HG02588 (cell line): Measurements from ENCODE around the gene CRYAA.

Experiments used
- ATAC-seq: cut with Tn5 transposase; IDR thresholded peaks from one replicate; pipeline ENCODE4 v1.9.1; 2021; ENCODE audit warnings: mild to moderate bottlenecking, moderate library complexity; ENCODE audit not compliant: unreplicated experiment

The CRYAA gene

DNA sequence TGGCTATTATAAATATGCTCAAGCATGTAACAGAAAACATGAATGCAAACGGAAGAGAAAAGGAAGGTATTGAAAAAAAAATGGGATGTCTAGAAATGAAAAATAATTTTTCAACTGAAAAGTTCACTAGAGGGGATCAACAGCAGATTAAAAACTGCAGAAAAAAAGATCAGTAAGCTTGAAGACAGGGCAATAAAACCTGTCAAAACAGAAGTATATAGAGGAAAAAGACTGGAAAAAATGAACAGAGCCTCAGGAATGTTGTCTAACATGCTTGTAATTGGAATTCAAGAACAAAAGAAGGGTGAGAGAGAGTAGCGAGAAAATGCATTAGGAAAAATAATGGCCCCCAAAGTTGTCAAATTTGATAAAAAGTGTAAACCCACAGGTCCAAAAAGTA lies 29.6 kb downstream of the CRYAA start:
- no peak for ATAC-seq

DNA sequence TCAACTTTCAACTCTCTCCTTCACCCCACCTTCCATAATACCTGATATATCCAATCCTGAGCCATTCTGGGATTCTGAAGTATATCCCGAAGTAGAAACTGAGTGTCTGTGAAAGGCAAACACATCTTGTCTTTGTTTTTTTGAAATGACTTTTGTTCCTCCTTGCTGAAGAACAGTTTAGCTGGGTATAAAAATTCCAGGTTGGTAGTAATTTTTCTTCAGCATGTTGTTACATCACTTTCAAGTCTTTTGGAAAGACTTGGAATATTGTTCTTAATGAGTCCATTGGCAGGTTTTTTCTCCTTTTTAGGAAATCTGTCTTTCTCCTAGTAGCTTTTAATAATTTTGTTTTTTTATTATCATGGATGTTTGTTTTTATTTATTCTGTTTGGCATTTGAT lies 32.7 kb downstream of the CRYAA start:
- ATAC-seq, result no peak

DNA sequence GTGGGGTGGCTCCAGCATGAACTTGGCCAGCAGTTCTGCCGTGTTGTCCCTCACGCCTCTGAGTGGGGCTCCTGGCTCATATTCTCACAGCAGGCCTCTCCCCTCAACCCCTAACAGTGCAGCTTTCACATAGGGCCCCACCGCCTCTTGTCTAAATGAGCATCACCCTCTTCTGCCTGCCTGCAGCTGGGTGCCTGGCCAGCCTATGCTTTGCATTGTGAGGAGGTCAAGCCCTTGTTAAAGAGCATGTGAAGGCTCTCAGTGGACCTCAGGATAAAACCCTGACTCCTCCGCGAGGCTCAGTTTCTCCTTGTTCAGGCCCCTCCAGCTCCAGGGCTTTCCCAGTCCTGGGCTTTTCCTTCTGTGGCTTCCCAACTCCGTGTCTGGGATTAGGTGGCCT lies 34.8 kb downstream of the CRYAA start:
- no peak for ATAC-seq

DNA sequence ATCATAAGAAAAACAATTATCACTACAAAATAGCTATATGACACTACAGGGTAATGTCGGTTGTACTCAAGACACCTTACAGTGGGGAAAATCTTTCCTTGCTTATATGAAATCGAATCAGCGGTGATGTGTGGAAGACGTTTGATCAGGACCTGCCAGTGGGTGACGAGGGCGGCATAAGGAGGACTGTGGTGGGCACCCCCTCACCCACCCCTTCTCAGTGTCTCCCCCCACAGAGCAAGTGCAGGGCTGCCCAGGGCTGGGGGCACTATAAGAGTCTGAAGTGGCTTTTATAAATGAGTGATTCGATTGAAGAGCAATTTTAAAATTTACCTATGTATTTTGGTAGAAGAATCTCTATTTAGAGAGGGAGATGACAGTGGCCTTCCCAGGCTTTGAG lies 35.8 kb downstream of the CRYAA start:
- no peak for ATAC-seq

DNA sequence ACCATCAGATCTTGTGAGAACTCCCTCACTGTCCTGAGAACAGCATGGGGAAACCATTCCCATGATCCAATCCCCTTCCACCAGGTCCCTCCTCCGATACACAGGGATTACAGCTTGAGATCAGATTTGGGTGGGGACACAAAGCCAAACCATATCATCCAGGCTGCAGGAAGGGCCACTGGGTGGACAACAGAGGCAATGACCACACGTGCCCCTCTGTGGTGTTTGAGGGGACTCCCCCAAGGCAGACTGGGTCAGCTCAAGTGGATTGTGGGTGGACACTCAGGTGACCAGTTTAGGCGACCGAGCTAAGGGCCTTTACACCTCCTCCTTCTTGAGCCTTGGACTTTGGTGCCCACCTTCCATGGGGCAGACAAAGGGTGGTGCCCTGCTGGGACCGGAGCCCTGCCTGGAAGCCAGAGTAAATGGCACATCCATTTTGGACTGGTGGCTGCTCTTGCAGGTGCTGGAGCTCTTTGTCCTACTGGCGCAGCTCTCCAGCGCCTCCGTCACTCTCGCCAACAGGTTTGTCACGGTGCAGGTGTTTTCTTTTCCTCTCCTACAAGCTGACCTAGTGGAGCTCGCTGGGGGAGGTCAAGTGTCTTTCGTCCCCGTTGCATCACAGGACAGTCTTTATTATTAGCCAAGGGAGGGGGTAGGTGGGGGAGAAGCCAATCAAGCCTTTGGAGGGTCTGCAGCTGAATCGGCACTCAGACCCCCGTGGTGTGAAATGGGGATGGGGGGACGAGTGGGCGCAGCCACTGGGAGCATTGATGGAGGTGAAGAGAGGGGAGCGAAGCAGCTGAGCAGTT lies 37.6 kb downstream of the CRYAA start:
- ATAC-seq, result no peak

DNA sequence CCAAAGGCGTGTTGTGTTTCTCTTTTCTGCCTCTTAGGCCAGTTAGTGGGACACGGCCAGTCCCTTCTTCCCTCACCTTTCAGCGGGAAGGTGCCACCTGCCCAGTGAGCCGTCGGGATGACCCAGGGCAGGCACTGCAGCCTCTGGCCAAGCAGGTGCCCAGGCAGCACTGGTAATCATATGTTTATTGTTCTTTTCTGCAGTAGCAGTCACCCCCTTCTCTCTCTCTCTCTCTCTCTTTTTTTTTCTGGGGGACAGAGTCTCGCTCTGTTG lies 38.2 kb downstream of the CRYAA start:
- ATAC-seq, result no peak

DNA sequence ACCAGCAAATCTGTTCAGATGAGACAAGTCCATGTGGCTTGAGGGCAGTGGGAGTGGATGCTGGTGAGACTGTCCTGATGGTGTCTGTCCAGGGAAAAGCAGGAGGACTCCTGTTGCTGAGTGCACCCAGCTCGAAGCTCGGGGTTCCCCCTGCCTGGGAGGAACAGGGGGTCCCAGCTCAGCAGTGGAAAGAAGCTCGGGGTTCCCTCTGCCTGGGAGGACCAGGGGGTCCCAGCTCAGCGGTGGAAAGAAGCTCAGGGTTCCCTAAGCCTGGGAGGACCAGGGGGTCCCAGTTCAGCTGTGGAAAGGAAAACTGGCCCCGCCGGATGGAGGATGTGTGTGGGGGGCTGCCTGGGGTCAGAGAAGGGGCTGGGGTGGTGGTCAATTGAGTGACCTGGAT lies 39.1 kb downstream of the CRYAA start:
- ATAC-seq, result no peak

DNA sequence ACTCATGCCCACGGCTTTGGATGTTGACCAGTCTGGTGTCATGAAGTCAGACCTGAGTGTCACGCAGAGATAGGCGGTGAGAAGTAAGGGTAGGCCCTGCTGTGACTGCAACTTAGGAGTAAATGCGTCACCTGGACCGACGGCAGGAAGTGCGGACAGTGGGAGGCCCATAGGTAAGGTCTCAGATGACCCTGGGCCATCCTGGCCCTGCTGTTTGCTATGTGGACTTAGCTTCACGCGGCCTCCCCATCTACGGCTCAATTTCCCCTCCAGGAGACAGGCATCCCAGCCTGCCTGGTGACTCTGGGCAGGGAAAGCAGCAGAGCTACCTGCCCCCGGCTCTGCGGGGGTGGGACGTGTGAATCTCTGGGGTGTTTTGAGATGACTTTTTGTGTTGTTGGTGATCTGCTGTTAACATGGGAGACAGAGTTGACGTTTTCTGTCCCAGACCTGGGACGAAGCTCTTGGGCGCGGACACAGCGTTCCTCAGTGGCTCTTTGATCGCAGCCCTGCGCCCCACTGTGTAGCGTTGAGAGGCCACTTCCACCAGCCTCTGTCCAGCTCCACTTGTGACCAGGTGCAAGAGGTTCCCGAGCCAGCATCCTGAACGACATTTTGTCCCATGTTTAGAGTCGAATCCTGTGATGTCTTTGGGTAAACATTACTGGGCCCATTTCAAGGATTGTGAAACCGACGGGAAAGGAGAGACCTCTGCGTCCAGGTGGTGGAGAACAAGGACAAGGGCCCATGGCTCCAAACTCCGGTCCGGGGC lies 39.9 kb downstream of the CRYAA start:
- no peak for ATAC-seq

DNA sequence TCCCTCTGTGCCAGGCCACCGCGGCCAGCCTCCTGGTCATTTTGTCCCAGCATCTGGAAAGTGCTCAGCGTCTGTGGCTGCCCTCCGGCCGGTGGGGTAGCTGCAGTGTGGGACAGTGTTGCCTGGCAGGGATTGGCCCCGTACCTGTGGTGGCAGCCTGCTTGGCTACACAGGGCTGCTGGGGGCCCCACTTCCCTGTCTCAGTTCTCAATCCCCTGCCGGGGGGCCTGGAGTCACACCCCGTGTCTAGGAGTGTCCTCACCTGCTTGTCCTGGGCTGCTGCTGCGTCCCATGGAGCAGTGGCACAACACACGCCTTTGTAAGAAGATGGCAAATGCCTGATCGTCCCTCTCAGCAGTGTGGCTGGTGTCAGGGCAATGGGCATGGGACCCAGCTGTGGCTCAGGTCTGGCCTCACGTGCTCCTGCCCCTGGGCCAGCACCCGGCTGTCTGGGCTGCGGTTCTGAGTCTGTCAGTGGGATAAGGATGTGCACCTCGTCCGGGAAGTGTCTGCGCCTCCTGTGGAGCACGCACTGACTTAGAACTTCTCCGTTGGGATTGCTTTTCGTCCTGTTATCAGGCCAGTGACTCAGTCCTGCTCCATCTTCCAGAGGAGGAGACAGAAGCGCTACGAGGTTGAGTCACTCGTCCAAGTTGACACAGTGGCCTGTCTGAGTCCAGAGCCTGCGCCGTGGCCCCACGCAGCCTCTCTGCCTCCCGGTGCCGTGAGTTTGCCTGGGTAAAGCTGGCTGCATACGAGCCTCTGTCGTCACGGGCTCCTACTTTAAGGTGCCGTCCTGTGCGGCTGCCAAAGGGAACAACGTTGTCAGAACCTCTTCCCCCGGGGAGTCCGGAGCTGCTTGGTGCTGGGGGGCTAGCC lies 41.0 kb downstream of the CRYAA start:
- no peak for ATAC-seq

DNA sequence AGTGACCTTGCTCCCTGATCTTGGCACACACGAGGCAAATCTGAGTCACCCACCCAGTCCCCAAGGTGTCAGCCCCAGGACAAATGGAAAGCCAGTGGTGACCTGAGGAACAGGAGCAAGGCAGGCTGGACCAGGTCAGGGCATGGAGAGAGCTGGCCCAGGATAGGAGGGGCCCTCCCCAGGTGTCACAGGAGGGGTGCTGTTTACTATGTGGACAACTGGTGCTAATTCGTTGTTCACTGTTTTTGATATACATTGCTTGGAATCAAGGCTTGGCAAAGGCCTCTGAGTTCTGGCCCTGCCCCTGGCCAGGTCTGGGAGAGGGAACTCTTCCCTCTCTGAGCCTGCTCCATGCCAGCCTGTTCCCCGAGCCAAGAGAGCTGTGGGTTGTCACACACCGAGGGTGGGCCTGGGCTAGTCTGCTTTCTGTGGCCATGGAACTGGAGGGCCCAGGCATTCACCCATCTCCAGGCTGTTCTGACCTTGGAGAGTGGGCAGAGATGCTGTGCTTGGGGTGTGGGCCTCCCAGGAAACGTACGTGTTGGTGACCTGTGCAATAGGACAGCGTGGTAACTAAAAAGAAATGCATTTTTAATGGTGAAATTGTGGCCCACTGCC lies 41.8 kb downstream of the CRYAA start:
- ATAC-seq, result no peak

DNA sequence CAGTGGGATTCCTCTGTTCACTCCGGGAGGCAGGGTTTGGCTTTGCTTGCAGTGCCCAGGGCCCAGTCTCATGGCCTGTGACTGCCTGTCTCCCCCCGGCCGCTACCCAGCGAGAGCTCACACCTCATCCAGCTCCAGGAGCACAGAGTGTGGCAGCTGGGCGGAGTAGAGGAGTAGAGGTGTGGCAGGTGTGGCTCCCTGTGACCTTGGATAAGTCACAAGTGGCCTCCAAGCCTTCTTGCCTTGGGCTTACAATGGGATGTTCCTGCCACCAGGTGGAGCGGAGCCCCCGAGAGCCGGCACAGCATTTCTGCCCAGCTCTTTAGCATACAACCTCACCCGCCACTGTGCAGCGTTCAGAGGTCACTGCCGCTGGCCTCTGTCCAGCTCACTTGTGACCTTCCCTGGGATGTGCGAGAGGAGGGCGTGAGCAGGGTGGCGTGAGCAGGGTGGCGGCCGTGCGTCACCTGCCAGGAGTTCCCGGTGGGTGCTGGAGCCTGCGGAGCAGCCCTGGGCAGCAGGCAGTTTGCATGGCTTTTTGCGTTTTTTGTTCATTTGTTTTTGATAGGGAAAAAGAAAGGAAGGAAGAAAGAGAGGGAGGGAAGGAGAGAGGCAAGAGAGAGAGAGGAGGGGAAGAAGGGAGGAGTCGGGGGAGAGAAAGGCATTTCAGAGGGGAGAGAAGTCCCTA lies 42.4 kb downstream of the CRYAA start:
- ATAC-seq, result no peak

DNA sequence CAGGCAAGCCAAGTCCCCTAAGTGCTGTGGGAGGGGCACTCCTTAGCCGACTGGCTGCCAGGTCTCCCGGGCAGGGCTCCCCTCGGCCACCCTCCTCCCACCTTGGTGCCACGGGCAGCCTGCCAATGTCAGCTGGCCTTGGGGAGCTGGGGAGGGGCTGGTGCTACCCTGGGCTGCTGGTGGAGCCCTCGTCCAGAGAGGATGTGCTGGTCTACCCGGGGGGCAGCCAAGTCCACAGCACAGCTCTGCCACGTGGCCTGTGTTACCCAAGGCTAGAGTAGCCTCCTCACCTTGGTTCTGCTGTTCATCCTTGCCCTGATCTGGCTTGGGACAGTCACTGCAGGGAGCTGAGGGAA lies 42.9 kb downstream of the CRYAA start:
- ATAC-seq, result no peak
